ENCODE data around the gene GLB1L3.

Gene GLB1L3

GRCh38 chr11:134334796-134335571 is 58.8 kb downstream of the GLB1L3 start:
- DNase-seq (ENCODE audit: low read depth) = no peak
- H3K4me3 ChIP-seq (ENCODE audit: low read depth, low read length) = no peak overlapping the region
- TF ChIP-seq CTCF (IDR thresholded peaks at IDR 0.05; ENCODE audit: insufficient read depth, low read depth, low read length, missing control alignments) = no peak

GRCh38 chr11:134337051-134337450 is 60.9 kb downstream of the GLB1L3 start:
- no peak overlapping the region for H3K4me3 ChIP-seq (ENCODE audit: low read depth, low read length)
- TF ChIP-seq CTCF (IDR thresholded peaks at IDR 0.05; ENCODE audit: insufficient read depth, low read depth, low read length, missing control alignments) = no peak
- no peak for DNase-seq (ENCODE audit: low read depth)

GRCh38 chr11:134338068-134338467 is 61.9 kb downstream of the GLB1L3 start:
- no peak for TF ChIP-seq CTCF (IDR thresholded peaks at IDR 0.05; ENCODE audit: insufficient read depth, low read depth, low read length, missing control alignments)
- H3K4me3 ChIP-seq (ENCODE audit: low read depth, low read length) = no peak overlapping the region
- DNase-seq (ENCODE audit: low read depth) = no peak

GRCh38 chr11:134338654-134339053 is 62.5 kb downstream of the GLB1L3 start:
- DNase-seq (ENCODE audit: low read depth) = no peak
- no peak overlapping the region for H3K4me3 ChIP-seq (ENCODE audit: low read depth, low read length)
- TF ChIP-seq CTCF (IDR thresholded peaks at IDR 0.05; ENCODE audit: insufficient read depth, low read depth, low read length, missing control alignments) = no peak

GRCh38 chr11:134339756-134340155 is 63.6 kb downstream of the GLB1L3 start:
- DNase-seq (ENCODE audit: low read depth) = no peak
- no peak for TF ChIP-seq CTCF (IDR thresholded peaks at IDR 0.05; ENCODE audit: insufficient read depth, low read depth, low read length, missing control alignments)
- no peak overlapping the region for H3K4me3 ChIP-seq (ENCODE audit: low read depth, low read length)

GRCh38 chr11:134340354-134340964 is 64.3 kb downstream of the GLB1L3 start:
- no peak overlapping the region for H3K4me3 ChIP-seq (ENCODE audit: low read depth, low read length)
- TF ChIP-seq CTCF (IDR thresholded peaks at IDR 0.05; ENCODE audit: insufficient read depth, low read depth, low read length, missing control alignments) = no peak
- DNase-seq (ENCODE audit: low read depth) = no peak

Data from GM12865 (cell line).